Kidney glomerular epithelial cell (primary cell): ENCODE measurements around the gene TACC3.

ENCODE experiments used
- DNase-seq: peaks from one replicate; lab custom pipeline; 2025; lab: John Stamatoyannopoulos, UW

Gene TACC3

DNA sequence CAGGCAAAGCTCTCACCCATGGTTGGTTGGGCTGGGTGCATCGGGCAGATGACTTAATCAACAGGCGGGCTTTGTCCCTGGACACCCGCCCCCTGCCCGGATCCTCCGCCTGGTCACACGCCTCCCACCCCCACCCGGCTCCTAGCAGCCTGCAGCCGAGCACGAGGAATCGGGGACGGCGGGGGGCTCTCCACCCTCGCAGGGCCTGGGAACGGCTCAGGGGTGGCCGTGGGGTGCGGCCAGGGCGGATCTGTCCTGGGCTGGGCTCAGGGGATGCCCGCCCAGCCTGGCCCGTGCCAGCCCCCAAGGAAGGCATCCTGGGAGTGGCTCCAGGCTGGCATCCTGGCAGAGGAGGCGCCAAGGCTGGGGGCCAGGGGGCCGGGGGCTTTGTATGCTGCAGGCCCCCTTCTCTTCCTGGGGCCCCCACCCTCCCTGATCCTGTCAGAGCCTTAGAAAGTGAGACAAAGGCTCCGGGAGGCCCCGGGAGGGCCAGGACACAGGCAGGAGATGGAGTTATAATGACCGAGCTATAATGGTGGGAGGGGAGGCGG, 39.3 kb downstream of the TACC3 start:
- DNase-seq, result no peak

DNA sequence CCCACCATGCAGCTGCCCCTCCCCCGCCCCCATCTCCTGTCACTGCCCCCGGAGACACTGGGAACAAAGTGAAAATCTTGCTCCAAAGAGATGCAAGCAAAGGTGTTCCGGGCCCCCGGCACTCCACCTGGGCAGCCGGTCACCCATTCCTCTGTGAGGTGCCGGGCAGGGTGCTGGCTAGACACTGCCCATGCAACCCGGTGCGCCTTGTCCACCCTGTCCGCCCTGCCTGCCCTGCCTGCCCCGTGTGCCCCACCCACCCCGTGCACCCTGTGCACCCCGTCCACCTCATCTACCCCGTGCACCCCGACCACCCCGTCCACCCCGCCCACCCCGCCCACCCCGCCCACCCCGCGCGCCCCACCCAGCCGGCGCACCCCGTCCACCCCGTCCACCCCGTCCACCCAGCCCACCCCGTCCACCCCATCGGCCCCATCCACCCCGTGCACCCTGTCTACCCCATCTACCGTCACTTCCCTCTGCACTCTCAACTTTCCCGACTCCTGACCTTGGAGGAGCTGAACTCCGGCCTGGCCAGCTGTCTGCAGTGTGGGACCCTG, 39.9 kb downstream of the TACC3 start:
- DNase-seq, result no peak

DNA sequence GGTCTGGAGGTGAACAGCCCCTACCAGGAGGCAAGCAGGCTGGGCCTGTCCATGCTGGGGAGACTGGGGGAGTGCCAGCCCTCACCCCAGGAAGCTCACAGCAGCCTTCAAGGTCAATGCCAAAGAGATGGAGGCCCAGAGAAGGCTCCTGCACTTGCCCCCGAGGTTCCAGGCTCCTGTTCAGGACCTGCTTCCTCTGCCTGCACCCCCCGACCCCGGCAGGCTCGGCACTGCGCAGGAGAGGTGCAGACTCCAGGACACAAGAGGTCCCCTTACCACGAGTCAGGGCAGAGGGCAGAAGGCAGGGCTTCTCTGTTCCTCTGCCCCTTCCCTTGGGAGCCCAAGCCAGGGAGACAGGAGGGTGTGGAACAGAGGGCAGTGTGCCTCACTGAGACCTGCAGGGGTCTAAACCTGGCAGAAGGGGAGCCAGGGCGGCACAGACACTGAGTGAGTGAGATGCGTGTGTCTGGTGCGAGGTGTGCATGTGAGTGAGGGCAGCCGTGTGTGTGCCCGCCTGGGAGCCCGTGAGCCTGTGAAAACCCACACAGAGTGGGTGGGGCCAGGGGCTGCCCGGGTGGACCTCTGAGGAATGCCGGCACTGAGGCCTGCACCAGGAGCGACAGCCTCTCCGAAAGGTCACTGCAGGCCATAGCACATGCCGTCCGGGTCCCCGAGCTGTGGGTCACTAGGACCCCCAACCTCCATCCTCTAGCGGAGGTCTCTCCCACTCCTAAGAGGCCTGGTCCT, 41.1 kb downstream of the TACC3 start:
- no peak for DNase-seq

DNA sequence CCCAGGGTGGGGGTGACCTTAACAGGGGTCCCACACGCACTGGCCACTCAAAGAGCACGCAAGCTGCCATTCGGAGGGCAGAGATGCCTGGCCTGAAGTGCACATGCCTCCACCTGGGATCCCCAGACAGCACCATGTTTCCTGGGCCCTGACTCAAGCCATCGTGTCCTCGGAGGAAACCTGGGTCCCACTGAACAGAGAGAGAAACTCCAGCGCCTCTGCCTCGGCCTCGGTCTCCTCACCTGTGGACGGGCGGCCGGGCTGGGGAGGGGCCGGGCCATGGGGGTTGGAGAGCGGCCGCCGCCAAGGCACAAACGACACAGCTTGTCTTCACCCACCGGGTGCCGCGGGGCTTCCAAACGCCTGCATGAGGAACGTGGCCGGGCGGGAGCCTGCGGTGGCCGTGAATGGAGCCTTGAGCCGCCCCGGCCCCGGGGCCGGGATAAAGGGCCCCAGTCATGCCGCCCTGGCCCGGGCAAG, 41.8 kb downstream of the TACC3 start:
- DNase-seq, result no peak

DNA sequence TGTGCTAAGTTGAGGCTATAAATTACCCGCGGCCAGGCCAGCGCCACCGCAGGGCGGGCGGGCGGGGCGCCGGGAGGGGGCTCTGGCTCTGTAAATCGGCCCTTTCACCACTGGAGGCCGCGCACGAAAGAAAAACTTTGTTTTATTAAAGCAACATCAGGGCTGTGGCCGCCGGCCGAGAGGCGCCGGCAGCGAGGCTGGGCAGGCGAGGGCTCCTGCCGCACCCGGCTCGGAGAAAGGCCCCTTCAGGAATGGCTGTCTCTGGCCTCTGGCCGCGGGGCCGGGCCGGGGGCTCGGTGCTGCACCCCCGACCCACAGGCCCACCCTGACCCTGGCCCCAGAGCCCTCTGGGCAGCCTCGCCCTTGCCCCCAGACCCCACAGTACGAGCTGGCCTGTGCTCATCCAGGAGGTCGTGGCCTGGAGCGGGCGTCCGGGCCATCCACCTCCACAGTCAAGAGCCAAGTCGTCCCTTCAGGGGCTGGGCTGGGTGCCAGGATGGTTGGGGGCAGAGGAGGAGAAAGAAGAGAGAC, 42.3 kb downstream of the TACC3 start:
- DNase-seq, result no peak

GRCh38 chr4:1764670-1765069, 43.3 kb downstream of the TACC3 start:
- DNase-seq, result no peak

- DNase-seq, result no peak
Measured at GRCh38 chr4:1765409-1766072, 44.2 kb downstream of the TACC3 start.

DNA sequence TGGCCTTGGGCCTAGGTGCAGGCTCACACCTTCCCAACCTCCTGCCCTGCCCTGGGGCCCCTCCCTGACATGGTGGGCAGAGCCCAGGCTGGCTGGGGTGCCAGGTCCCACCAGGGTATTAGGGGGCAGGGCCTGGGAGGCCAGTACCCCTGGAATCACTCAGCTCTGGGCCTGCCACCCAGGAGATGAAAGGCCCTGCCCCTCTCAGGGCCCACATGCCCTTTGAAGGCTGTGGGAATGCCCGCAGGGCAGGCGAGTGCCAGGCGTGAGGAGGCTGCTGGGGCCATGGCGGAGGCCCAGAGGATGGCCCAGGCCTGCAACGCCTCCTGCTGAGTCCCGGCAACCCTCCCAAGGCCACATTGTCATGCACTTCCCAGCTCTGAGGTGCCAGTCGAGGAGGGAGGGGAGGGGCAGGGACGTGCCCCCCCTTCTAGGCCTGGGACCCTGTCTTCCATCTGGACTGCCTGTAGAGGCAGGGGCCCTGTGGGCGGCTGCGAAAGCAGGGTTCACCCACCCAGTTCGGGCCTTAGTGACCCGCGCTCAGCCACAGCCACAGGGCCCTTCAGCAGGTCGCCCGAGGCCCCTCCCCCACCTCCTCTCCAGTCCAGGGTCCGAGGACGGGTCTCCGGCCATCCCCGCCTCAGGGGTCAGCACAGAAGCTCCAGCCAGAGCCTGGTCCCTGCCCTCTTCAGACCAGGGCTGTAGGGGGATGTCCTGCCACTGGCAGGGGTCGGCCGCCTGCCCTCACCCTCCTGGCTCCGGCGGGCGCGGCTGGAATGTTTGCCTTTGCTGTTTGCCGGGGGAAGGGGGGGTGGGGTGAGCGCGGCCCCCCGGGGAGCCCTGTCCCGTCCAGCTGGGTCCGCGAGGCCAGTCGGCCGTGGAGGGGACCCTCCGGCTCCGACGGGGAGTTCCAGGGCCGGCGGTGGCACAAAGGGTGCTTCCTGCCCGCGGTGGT, 45.1 kb downstream of the TACC3 start:
- no peak for DNase-seq

GRCh38 chr4:1767061-1767769, 45.9 kb downstream of the TACC3 start:
- no peak for DNase-seq

DNA sequence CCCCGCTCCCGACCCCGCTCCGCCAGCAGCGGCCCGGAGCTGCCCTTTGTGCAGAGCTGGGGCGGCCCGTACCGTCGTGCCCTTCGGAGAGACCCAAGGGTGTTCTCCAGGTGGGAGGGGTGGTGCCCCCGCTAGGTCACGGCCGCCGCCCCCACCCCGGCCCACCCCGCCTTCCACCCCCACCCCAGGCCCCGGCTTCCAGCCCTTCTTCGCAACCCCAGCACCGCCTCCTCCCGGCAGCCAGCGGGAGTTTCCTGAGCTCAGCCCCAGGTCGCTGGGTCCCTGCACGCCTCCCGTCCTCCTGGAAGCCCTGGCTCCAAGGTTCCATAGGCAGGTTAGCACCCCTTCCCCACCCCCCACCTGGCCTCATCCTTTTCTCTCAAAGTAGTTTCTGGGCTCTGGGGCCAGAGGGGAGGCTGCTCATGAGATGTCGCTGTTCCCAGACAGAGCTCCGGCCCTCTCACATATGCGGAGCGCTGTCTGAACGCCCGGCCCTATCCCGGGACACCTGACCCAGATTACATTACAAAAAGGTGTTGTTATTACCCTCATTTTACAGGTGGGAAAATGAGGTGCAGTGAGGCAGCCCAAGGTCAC, 46.5 kb downstream of the TACC3 start:
- no peak for DNase-seq

- no peak for DNase-seq
Measured at GRCh38 chr4:1768367-1769034, 47.2 kb downstream of the TACC3 start.

DNA sequence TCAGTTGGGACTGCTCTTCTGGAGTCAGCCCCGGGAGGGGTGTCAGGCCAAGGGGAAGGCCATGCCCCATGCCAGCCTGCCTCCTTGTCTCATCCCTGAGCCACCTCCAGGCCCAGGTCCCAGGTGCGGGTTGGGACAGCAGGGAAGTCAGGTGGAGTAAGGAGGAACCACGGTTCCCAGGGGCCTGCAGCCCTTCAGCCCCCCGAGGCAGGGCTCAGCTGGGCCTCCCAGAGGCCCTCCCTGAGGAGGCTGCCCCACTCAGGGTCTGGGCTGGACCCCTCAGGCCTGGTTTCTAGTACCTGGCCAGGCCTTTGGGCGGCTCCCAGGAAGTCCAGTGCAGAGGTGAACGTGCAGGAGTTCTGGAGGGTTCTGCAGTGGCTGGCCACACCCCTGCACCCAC, 48.4 kb downstream of the TACC3 start:
- DNase-seq, result no peak

DNA sequence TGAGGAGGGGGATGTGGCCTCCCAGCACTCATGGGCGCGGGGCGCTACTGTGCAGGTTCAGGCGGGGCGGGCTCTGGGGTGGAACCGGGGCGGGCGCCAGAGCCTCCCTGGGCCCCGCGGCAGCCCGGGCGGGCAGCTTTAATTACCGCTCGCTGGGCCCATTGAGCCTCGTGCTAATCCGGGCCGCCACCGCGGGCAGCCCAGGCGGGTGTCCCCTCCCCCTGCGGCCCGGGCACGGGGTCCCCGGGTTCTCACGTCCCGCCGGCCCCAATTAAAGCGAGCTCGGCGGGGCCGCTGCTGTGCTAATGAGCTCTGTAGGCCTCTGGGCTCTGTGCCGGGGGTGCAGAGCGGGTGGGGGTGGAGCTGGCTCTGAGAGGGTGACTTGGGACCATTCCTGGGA, 48.9 kb downstream of the TACC3 start:
- DNase-seq, result no peak

GRCh38 chr4:1770791-1771231, 49.5 kb downstream of the TACC3 start:
- DNase-seq, result no peak

DNA sequence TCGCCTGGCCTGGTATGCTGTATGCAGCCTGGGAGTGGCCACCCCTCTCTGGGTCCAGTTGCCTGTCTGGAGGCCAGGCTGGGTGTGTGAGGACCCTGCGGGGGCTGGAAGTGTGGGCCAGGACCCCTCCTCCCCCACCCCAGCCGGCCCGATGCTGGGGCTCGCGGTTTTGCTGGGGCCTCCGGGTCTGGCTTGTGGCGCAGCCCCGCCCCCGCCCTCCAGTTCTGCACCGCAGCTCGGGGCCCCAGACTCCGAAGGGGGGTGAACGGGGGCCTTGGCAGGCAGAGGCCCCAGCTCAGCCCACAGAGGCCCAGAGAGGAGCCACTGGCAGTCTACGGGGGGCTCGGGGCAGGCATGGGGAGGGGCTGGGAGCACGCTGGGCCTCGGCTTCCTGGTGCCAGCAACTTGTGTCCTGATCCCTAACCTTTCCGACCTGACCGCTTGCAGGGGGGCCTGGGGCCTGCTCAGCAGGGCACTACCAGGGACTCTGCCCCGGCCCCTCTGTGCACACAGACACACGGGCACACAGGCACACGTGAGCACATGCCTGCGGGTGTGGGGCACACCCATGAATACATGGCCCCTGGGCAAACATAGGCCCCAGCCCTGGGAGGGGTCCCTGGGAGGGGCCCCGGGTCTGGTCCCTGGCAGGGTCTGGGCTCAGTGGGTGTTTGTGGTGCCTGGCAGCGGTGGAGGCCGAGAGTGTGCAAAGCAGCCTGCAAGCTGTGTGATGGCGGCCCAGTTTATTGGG, 50.4 kb downstream of the TACC3 start:
- DNase-seq, result no peak

- no peak for DNase-seq
Measured at GRCh38 chr4:1772853-1773538, 51.7 kb downstream of the TACC3 start.

DNA sequence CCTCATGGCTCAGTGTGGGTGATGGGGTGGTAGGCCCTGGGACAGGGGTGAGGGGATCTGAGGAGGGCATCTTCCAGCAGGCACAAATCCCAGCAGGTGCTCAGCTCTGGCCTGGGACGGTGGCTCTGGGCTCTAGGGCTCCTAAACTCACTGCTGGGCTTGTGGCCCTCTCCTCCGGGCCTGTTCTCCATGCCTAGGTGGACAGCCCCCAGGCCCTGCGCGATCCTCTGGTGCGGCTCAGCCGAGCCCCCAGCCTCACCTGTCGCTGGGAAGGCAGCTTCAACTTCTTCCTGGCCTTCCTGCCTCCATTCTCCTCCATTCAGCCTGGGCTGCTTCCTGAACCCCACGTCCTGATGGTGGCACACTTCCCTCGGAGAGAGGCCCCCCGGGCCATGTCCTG, 52.4 kb downstream of the TACC3 start:
- no peak for DNase-seq

- DNase-seq, result no peak
Measured at GRCh38 chr4:1775731-1776500, 54.6 kb downstream of the TACC3 start.
